ENCODE data around the gene PRDM13.

PRDM13 gene

GRCh38 chr6:99603421-99604165 is 3.0 kb upstream of the PRDM13 start:
- no peak for DNase-seq (ENCODE audit: low read depth in 1 of 2, low spot score in 1 of 2)

- DNase-seq (ENCODE audit: low read depth in 1 of 2, low spot score in 1 of 2): no peak
These were observed 2.2 kb upstream of the PRDM13 start for GRCh38 chr6:99604166-99605073.

GRCh38 chr6:99605074-99605734 is 1.4 kb upstream of the PRDM13 start:
- DNase-seq (ENCODE audit: low read depth in 1 of 2, low spot score in 1 of 2): no peak

GRCh38 chr6:99605911-99606655 is 550 bp upstream of the PRDM13 start:
- DNase-seq (ENCODE audit: low read depth in 1 of 2, low spot score in 1 of 2): no peak

GRCh38 chr6:99607416-99608036 is 893 bp downstream of the PRDM13 start:
- DNase-seq (ENCODE audit: low read depth in 1 of 2, low spot score in 1 of 2): no peak

- DNase-seq (ENCODE audit: low read depth in 1 of 2, low spot score in 1 of 2): no peak
These were observed 1.6 kb downstream of the PRDM13 start for GRCh38 chr6:99608059-99608885.

- DNase-seq (ENCODE audit: low read depth in 1 of 2, low spot score in 1 of 2): no peak
These were observed 2.4 kb downstream of the PRDM13 start for GRCh38 chr6:99608886-99609482.

GRCh38 chr6:99609905-99610489 is 3.4 kb downstream of the PRDM13 start:
- no peak for DNase-seq (ENCODE audit: low read depth in 1 of 2, low spot score in 1 of 2)

GRCh38 chr6:99611148-99611547 is 4.5 kb downstream of the PRDM13 start:
- no peak for DNase-seq (ENCODE audit: low read depth in 1 of 2, low spot score in 1 of 2)

GRCh38 chr6:99612551-99613408 is 6.1 kb downstream of the PRDM13 start:
- no peak for DNase-seq (ENCODE audit: low read depth in 1 of 2, low spot score in 1 of 2)

GRCh38 chr6:99613409-99613704 is 6.7 kb downstream of the PRDM13 start:
- no peak for DNase-seq (ENCODE audit: low read depth in 1 of 2, low spot score in 1 of 2)

GRCh38 chr6:99613705-99614429 is 7.2 kb downstream of the PRDM13 start:
- DNase-seq (ENCODE audit: low read depth in 1 of 2, low spot score in 1 of 2): no peak

GRCh38 chr6:99614430-99615186 is 8.0 kb downstream of the PRDM13 start:
- no peak for DNase-seq (ENCODE audit: low read depth in 1 of 2, low spot score in 1 of 2)

- DNase-seq (ENCODE audit: low read depth in 1 of 2, low spot score in 1 of 2): no peak
These were observed 10.5 kb downstream of the PRDM13 start for GRCh38 chr6:99617131-99617530.

GRCh38 chr6:99618649-99619408 is 12.2 kb downstream of the PRDM13 start:
- no peak for DNase-seq (ENCODE audit: low read depth in 1 of 2, low spot score in 1 of 2)

GRCh38 chr6:99619409-99619762 is 12.8 kb downstream of the PRDM13 start:
- DNase-seq (ENCODE audit: low read depth in 1 of 2, low spot score in 1 of 2): no peak
